Measurements from ENCODE around the gene HLTF.
"Not testable (repeated sequence)": the region's sequence is repeated elsewhere in the genome, so short reads cannot be mapped to it uniquely, and the experiment has no call there.

Gene HLTF

GRCh38 chr3:148991219-148992026 lies 94.9 kb downstream of the HLTF start, which contains the start of gene GYG1:
Gene GYG1, plus strand, starts transcription at chr3:148991540. Its CDS starts 101 bp downstream, at chr3:148991641.
- peak; percentile 60 for DNase-seq (ENCODE audit: low read depth)

DNA sequence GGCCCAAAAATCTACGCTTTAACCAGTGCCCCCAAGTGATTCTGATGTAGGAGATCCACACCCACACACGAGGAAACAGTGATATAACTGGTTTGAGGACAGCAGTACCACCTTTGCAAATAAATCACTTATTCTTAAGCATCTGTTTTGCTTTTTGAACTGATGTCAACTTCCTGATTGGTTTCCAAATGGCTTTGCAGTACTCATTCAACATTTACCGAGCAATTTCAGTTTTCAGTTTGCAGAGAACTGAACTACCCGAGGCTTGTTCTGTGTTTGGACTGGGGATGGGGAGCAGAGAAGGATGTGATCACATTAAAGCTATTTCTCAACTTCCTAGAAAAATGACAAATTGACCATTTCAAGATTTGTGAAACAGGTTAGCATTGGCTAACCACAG lies 96.1 kb downstream of the HLTF start:
- no peak for DNase-seq (ENCODE audit: low read depth)

- not testable (repeated sequence) for DNase-seq (ENCODE audit: low read depth)
These were observed 98.8 kb downstream of the HLTF start for GRCh38 chr3:148987551-148987950.

DNA sequence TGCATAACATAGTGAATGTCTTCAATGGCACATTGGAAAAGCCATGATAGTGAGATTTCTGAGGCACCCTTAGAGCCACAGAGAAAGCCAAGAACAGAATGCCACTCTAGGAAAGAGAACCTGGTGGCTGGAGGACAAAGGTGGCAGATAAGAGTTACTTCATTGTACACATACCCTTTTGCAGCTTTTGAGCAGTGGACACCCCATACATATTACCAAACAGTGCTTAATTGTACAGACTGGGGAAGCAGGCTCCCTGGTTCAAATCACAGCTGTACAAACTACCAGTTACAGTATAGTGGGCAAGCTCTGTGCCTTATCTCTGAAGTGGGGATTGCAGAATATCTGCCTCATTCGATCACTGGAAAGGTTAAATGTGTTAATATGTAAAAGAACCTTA lies 105.1 kb downstream of the HLTF start:
- no peak for DNase-seq (ENCODE audit: low read depth)

All from stromal cell of bone marrow (primary cell).